HEK293T (cell line): ENCODE measurements around the gene DOCK9.

Experiments used
- ARNT ChIP-seq: fragments of 450-650 bp; IDR thresholded peaks from 2 replicates; pipeline ENCODE4 v1.6.1; 2017; ENCODE audit warnings: mild to moderate bottlenecking
- BHLHE40 ChIP-seq: fragments of 450-650 bp; IDR thresholded peaks from 2 replicates; pipeline ENCODE4 v1.6.1; 2016; ENCODE audit warnings: mild to moderate bottlenecking, moderate library complexity, borderline replicate concordance
- ELF4 ChIP-seq: fragments of 450-650 bp; IDR thresholded peaks from 2 replicates; pipeline ENCODE4 v1.6.1; 2017; ENCODE audit warnings: antibody characterized with exemption
- FOXA1 ChIP-seq: fragments of 450-650 bp; IDR thresholded peaks from 2 replicates; pipeline ENCODE4 v1.6.1; 2016; ENCODE audit warnings: mild to moderate bottlenecking
- FOXM1 ChIP-seq: fragments of 450-650 bp; IDR thresholded peaks from 2 replicates; pipeline ENCODE4 v1.6.1; 2017; ENCODE audit warnings: mild to moderate bottlenecking, borderline replicate concordance
- HDGF ChIP-seq: fragments of 450-650 bp; IDR thresholded peaks from 2 replicates; pipeline ENCODE4 v1.6.1; 2017; ENCODE audit warnings: antibody characterized with exemption, borderline replicate concordance
- L3MBTL2 ChIP-seq: fragments of 450-650 bp; conservative IDR thresholded peaks from 2 replicates; pipeline ENCODE4 v1.6.1; 2016; ENCODE audit warnings: mild to moderate bottlenecking
- LEF1 ChIP-seq: fragments of 450-650 bp; IDR thresholded peaks from 2 replicates; pipeline ENCODE4 v1.6.1; 2017; ENCODE audit warnings: mild to moderate bottlenecking, borderline replicate concordance
- NFRKB ChIP-seq: fragments of 450-650 bp; IDR thresholded peaks from 2 replicates; pipeline ENCODE4 v1.6.1; 2016; ENCODE audit warnings: mild to moderate bottlenecking, moderate library complexity
- SP1 ChIP-seq: fragments of 450-650 bp; IDR thresholded peaks from 2 replicates; pipeline ENCODE4 v1.6.1; 2017
- SUZ12 ChIP-seq: fragments of 450-650 bp; IDR thresholded peaks from 2 replicates; pipeline ENCODE4 v1.6.1; 2016; ENCODE audit warnings: mild to moderate bottlenecking
- TARDBP ChIP-seq: fragments of 450-650 bp; IDR thresholded peaks from 2 replicates; pipeline ENCODE4 v1.6.1; 2016
- ZNF384 ChIP-seq: fragments of 450-650 bp; IDR thresholded peaks from 2 replicates; pipeline ENCODE4 v1.6.1; 2016
- TF ChIP-seq, protein P1 (sequence below): fragments of 450-650 bp; IDR thresholded peaks from 2 replicates; pipeline ENCODE4 v1.6.1; 2016

DNA sequence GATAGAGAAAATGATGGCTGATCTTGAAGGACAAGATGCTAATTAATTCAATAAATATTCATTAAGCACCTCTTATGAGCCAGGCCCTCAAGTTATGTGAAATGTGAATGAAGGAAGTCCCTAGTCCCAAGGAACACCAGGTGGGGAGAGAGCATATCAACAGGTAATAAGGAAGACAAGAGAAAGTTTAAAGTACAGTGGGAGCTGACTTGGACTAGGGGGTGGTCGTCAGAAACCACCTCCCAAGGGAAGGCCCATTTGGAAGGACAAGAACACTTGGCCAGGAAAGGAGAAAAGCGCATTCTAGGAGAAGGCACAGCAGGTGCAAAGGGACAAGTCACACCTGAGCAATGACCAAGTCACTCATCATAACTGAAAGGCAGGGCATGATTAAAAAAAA is 72.7 kb downstream of the DOCK9 start:
- TF ChIP-seq SUZ12 (no peak), SP1 (no peak), ZNF384 (no peak), BHLHE40 (no peak), FOXM1 (no peak), NFRKB (no peak), ARNT (no peak), HDGF (no peak), FOXA1 (no peak), TARDBP (no peak), L3MBTL2 (no peak), ELF4 (no peak), LEF1 (no peak)
- TF ChIP-seq, protein P1, sequence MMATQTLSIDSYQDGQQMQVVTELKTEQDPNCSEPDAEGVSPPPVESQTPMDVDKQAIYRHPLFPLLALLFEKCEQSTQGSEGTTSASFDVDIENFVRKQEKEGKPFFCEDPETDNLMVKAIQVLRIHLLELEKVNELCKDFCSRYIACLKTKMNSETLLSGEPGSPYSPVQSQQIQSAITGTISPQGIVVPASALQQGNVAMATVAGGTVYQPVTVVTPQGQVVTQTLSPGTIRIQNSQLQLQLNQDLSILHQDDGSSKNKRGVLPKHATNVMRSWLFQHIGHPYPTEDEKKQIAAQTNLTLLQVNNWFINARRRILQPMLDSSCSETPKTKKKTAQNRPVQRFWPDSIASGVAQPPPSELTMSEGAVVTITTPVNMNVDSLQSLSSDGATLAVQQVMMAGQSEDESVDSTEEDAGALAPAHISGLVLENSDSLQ: no peak
